Activated CD4-positive, alpha-beta T cell treated with anti-CD3 and anti-CD28 coated beads, Interleukin-2, amount 50 U/mL, for 16 hours (primary cell): ENCODE measurements around the gene CDH2.

Experiments
- DNase-seq: peaks from one replicate; pipeline ENCODE4 v3.0.0-alpha.2; 2020

CDH2 gene

GRCh38 chr18:28176948-28177827 is at the start of gene CDH2:
Gene CDH2 (minus strand): TSS chr18:28177130. CDS start chr18:28177022, 108 bp downstream.
- peak; percentile 28 for DNase-seq

GRCh38 chr18:28212060-28212459 is 35.1 kb upstream of the CDH2 start:
- DNase-seq, result no peak

- no peak for DNase-seq
These were observed 31.9 kb upstream of the CDH2 start for GRCh38 chr18:28208712-28209265.

DNA sequence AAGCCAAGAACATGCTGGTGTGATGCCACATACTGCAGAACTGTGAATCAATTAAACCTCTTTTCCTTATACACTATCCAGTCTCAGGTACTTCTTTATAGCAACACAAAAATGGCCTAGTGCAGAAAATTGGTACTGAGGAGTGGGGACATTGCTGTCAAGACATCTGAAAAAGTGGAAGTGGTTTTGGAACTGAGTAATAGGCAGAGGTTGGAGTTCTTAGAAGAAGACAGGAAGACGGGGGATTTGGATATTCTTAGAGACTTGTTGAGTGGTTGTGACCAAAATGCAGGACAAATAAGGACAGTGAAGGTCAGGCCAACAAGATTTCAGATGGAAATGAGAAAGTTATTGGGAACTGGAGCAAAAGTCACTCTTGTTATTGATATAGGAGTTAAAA is 31.3 kb upstream of the CDH2 start:
- DNase-seq, result no peak

- DNase-seq, result no peak
These were observed 27.2 kb upstream of the CDH2 start for GRCh38 chr18:28204154-28204553.

DNA sequence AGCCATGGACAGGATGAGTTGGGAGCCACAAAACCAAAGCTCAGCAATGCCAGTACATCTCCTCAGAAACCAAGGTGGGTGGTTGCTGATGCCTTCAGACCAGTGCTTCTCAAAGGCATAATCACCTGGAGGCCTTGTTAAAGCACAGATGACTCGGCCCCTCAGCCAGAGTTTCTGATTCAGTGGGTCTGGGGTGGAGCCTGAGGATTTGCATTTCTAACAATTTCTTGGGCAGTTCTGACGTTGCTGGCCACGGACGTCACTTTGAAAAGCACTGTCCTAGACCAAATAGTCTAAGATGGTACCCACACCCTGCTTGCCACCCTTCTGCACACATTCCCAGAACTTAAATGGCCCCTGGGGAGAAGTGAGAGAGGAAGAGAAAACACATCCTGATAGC is 24.1 kb upstream of the CDH2 start:
- no peak for DNase-seq

GRCh38 chr18:28198620-28199019 is 21.7 kb upstream of the CDH2 start:
- DNase-seq, result no peak

GRCh38 chr18:28193177-28193778 is 16.3 kb upstream of the CDH2 start:
- no peak for DNase-seq

GRCh38 chr18:28189400-28190239 is 12.7 kb upstream of the CDH2 start:
- peak; percentile 33 for DNase-seq

DNA sequence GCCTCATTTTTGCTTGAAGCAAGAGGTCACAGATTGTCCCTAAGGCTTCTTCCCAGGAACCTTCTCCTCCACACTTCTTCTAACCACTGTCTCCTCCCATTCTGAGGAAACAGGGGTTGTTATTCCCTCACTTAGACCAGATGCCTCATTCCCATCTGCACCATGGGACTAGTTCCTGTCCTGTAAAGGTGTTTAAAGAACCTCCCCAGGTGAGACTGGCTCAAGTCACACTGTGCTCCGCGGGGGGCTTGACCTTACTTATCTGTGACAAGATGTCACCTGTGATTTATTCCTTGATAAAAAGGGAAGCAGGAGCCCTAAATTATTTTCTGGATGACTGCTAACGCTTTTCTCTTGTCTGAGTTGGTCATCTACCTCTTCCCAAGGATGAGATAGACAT is 8.2 kb upstream of the CDH2 start:
- DNase-seq, result no peak

GRCh38 chr18:28183418-28184078 is 6.6 kb upstream of the CDH2 start:
- DNase-seq, result no peak

GRCh38 chr18:28181616-28182015 is 4.7 kb upstream of the CDH2 start:
- no peak for DNase-seq

DNA sequence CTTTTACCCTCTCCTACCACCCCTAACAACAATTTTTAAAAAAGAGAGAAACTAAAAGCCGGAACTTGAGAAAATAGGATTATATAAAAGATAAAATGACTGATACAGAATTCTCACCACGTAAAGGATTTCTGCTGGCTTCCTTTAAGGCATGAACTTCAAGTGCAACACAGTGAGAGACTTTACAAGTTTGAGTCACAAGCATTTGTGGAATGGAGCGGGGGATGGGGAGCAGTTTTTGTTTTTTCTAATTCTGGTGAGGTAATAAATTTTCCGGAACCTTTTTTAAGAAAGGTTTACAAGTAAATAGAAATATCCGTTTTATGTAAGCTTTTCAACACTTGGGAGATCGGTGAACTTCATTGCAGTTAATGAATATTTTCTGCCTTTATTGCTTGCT is 1.8 kb upstream of the CDH2 start:
- DNase-seq, result no peak

DNA sequence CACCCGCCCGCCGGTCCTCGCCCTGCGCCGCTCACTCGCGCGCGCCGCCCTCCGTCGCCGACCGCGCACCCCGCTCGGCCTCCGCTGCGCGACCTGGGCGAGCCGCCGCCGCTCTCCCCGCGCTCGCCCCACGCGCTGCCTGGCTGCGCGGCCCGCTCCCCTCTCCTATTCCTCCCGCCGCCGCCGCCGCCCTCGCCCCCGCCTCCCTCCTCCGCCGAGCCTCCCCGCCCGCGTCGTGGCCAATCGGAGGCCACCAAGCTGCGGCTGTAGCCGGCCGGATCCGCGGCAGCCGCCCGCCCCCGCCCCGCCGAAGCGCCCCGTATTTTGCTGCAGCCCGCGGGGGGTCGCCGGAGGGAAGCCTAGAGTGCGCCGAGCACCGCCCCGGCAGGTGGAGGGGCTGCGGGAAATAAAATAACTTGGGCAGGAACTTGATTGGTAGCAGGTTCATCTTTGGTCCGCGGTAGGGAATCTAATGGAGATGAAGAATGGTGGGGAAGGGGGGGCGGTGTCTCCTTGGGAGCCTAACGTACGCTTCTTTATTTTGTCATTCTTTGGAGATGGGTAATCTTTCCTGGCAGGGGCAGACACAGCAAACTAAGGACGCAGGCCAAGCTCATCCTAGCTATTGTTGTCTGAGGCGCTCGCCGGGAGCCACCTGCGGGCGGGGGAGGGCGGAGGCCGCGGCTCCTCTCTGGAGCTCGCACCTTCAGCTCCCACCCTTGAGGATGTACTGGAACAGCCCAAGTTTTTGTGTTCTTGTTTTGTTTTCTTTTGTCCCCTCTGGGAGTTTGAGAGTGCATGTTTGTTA is 1.1 kb upstream of the CDH2 start:
- DNase-seq, result no peak

GRCh38 chr18:28176698-28176947 is 307 bp downstream of the CDH2 start:
- DNase-seq, result no peak

- no peak for DNase-seq
These were observed 816 bp downstream of the CDH2 start for GRCh38 chr18:28175930-28176697.

DNA sequence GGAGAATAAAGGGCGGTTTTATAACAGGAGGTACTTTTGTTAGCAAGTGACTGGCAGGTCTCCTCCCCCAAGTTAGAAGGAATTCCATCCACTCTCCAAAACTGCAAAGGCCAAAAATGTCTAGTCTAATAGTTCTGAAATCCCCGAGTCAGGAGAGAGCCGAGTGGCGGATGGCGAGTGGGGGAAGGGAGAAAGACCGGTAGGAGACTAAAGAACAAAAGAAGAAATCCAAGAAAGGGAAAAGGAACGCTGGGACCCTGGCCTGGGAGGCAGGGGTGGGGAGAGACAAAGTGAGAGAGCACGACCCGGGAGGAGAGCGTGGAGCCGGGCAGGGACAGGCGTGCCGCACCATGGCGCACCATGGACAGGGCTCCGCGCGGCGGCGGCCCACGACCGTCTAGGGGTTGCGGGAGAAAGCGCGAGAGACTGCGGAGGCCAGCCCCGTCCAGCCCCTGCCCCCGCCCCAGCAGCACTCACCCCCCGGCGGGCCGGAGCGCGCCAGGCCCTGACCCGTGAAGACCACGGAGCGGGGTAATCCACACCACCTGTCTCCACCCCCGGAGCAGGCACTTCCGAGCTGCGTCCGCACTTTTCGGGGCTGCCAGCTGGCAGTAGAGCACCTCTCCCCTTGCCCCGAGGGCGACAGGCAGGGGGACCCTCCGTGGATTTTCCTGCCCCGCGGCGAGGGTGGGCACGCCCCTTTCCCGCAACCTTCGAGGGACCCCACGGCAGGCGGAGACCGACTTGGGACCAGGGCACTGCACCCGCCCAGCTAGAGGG is 1.6 kb downstream of the CDH2 start:
- DNase-seq, result no peak

DNA sequence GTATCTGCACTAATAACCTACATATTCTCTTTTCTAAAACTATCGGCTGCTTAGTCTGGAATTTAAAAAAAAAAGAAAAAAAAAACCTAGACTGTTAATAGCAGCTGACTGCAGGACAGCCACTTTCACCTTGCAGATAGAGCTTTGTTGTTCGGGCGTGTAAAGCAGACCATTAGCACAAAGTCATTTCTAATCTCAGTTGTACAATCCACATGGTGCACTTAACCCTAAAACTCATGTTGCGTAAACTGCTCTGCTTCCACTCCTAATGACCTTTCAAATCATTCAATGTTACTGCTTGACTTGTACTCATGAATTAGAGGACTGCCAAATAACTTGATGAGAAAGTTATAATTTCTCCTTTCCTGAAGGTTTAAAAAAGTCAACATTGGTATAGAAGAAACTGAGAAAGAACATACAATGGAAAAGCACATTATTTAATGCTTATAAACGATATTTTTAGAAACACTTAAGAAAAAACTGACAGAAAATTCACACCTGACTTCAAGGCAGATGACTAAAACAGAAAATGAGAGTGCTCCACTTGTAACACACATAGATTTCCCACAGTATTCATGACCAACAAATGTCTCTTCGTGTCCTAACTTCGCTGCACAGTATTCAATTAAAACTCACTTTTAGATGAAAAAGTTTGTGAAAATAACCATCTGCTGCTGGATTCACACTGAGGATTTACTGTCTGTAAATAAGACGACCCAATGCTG is 2.6 kb downstream of the CDH2 start:
- no peak for DNase-seq

DNA sequence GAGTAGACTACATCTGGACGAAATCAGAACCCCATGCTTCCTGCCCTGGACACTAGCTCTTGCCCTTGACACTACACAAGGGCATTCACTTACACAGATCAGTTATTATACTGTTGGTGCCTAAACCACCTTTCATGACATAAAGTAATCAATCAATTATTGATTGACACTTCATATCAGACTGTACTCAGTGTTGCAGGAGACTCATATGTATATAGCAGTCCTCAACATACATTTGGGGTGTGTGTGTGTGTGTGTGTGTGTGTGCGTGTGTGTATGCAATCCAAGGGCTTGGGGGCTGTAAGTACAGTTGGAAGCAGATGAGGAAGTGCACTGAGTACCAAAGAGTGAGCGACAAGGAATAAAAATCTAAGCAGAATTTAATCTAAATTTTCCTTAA is 5.1 kb downstream of the CDH2 start:
- no peak for DNase-seq

GRCh38 chr18:28168725-28169124 is 8.2 kb downstream of the CDH2 start:
- DNase-seq, result no peak
